ENCODE measurements around the gene UNC13D. TPM values are rescaled to one million over a fixed set of nuclear protein-coding genes. Genes with fewer than 3 reads are reported as not detected.

UNC13D gene
- total and polyA plus RNA-seq, 9 of the 15 experiments (the other 6 are each of a cell fraction or from before 2014, with no cell fraction given) = 0.86 to 244 (median 69.2) TPM

- TF ChIP-seq ERF (CRISPR knock-in tag; IDR thresholded peaks at IDR 0.05) (peak; percentile 45; the same call in 1 of the 2 replicates), SMAD3 (CRISPR knock-in tag; conservative IDR thresholded peaks at IDR 0.05) (0 out of 2 replicates have a peak, but pooled peaks have one; percentile 5), RBM14 (IDR thresholded peaks at IDR 0.05; ENCODE audit: borderline replicate concordance, insufficient read depth, low read depth, low read length) (0 out of 2 replicates have a peak, but pooled peaks have one; percentile 68), HLTF (IDR thresholded peaks at IDR 0.05) (no peak), ZNF239 (CRISPR knock-in tag; IDR thresholded peaks at IDR 0.05) (no peak), ZBTB8A (IDR thresholded peaks at IDR 0.05; ENCODE audit: partially characterized antibody) (no peak), PCBP1 (IDR thresholded peaks at IDR 0.05; ENCODE audit: low read depth, low read length, poor library complexity, severe bottlenecking) (peak; percentile 40), ILF3 (IDR thresholded peaks at IDR 0.05; ENCODE audit: borderline replicate concordance) (no peak), STAG1 (CRISPR knock-in tag; IDR thresholded peaks at IDR 0.05; ENCODE audit: borderline replicate concordance) (no peak), OTX1 (CRISPR knock-in tag; IDR thresholded peaks at IDR 0.05) (peak; percentile 68; the same call in 1 of the 2 replicates), MIER1 (IDR thresholded peaks at IDR 0.05; ENCODE audit: low read depth) (no peak), ZNF644 (tag; IDR thresholded peaks at IDR 0.05; ENCODE audit: low read depth) (peak; percentile 73; the same call in 1 of the 2 replicates), SPI1 (IDR thresholded peaks at IDR 0.05; ENCODE audit: borderline replicate concordance, low read depth, low read length) (peak; percentile 80; the same call in 1 of the 2 replicates)
- TF ChIP-seq, protein P1, sequence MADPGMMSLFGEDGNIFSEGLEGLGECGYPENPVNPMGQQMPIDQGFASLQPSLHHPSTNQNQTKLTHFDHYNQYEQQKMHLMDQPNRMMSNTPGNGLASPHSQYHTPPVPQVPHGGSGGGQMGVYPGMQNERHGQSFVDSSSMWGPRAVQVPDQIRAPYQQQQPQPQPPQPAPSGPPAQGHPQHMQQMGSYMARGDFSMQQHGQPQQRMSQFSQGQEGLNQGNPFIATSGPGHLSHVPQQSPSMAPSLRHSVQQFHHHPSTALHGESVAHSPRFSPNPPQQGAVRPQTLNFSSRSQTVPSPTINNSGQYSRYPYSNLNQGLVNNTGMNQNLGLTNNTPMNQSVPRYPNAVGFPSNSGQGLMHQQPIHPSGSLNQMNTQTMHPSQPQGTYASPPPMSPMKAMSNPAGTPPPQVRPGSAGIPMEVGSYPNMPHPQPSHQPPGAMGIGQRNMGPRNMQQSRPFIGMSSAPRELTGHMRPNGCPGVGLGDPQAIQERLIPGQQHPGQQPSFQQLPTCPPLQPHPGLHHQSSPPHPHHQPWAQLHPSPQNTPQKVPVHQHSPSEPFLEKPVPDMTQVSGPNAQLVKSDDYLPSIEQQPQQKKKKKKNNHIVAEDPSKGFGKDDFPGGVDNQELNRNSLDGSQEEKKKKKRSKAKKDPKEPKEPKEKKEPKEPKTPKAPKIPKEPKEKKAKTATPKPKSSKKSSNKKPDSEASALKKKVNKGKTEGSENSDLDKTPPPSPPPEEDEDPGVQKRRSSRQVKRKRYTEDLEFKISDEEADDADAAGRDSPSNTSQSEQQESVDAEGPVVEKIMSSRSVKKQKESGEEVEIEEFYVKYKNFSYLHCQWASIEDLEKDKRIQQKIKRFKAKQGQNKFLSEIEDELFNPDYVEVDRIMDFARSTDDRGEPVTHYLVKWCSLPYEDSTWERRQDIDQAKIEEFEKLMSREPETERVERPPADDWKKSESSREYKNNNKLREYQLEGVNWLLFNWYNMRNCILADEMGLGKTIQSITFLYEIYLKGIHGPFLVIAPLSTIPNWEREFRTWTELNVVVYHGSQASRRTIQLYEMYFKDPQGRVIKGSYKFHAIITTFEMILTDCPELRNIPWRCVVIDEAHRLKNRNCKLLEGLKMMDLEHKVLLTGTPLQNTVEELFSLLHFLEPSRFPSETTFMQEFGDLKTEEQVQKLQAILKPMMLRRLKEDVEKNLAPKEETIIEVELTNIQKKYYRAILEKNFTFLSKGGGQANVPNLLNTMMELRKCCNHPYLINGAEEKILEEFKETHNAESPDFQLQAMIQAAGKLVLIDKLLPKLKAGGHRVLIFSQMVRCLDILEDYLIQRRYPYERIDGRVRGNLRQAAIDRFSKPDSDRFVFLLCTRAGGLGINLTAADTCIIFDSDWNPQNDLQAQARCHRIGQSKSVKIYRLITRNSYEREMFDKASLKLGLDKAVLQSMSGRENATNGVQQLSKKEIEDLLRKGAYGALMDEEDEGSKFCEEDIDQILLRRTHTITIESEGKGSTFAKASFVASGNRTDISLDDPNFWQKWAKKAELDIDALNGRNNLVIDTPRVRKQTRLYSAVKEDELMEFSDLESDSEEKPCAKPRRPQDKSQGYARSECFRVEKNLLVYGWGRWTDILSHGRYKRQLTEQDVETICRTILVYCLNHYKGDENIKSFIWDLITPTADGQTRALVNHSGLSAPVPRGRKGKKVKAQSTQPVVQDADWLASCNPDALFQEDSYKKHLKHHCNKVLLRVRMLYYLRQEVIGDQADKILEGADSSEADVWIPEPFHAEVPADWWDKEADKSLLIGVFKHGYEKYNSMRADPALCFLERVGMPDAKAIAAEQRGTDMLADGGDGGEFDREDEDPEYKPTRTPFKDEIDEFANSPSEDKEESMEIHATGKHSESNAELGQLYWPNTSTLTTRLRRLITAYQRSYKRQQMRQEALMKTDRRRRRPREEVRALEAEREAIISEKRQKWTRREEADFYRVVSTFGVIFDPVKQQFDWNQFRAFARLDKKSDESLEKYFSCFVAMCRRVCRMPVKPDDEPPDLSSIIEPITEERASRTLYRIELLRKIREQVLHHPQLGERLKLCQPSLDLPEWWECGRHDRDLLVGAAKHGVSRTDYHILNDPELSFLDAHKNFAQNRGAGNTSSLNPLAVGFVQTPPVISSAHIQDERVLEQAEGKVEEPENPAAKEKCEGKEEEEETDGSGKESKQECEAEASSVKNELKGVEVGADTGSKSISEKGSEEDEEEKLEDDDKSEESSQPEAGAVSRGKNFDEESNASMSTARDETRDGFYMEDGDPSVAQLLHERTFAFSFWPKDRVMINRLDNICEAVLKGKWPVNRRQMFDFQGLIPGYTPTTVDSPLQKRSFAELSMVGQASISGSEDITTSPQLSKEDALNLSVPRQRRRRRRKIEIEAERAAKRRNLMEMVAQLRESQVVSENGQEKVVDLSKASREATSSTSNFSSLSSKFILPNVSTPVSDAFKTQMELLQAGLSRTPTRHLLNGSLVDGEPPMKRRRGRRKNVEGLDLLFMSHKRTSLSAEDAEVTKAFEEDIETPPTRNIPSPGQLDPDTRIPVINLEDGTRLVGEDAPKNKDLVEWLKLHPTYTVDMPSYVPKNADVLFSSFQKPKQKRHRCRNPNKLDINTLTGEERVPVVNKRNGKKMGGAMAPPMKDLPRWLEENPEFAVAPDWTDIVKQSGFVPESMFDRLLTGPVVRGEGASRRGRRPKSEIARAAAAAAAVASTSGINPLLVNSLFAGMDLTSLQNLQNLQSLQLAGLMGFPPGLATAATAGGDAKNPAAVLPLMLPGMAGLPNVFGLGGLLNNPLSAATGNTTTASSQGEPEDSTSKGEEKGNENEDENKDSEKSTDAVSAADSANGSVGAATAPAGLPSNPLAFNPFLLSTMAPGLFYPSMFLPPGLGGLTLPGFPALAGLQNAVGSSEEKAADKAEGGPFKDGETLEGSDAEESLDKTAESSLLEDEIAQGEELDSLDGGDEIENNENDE (IDR thresholded peaks at IDR 0.05; ENCODE audit: low read depth, low read length) = no peak
- TF ChIP-seq, protein P2, sequence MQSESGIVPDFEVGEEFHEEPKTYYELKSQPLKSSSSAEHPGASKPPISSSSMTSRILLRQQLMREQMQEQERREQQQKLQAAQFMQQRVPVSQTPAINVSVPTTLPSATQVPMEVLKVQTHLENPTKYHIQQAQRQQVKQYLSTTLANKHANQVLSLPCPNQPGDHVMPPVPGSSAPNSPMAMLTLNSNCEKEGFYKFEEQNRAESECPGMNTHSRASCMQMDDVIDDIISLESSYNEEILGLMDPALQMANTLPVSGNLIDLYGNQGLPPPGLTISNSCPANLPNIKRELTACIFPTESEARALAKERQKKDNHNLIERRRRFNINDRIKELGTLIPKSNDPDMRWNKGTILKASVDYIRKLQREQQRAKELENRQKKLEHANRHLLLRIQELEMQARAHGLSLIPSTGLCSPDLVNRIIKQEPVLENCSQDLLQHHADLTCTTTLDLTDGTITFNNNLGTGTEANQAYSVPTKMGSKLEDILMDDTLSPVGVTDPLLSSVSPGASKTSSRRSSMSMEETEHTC (IDR thresholded peaks at IDR 0.05) = no peak
These were observed at the start of gene UNC13D (continued) for GRCh38 chr17:75843577-75844529.
